K562 (cell line): ENCODE data around the gene RHOBTB3. TPM values are rescaled to one million over a fixed set of nuclear protein-coding genes. Genes with fewer than 3 reads are reported as not detected.
A peak's percentile ranks its signal among the peaks of the same experiment; 100 is the strongest.

ENCODE experiments used
- ASH1L ChIP-seq: fragments of 450-650 bp; IDR thresholded peaks from 2 replicates; pipeline ENCODE4 v1.6.1; 2018; ENCODE audit warnings: borderline replicate concordance, mild to moderate bottlenecking, low read depth; ENCODE audit not compliant: partially characterized antibody
- CC2D1A ChIP-seq: fragments of 450-650 bp; IDR thresholded peaks from 2 replicates; pipeline ENCODE4 v1.6.1; 2017; ENCODE audit warnings: mild to moderate bottlenecking
- GABPB1 ChIP-seq: sonication (generic); formaldehyde crosslinking; IDR thresholded peaks from 2 replicates; pipeline ENCODE4 v1.8.0; 2022; ENCODE audit warnings: mild to moderate bottlenecking, missing genetic modification reagents
- HINFP ChIP-seq: fragments of 450-650 bp; conservative IDR thresholded peaks from 2 replicates; pipeline ENCODE4 v1.6.1; 2016; ENCODE audit warnings: missing genetic modification characterization, low read depth, mild to moderate bottlenecking, control low read depth, missing compliant biosample characterization
- HMG20A ChIP-seq: fragments of 450-650 bp; formaldehyde crosslinking; conservative IDR thresholded peaks from 2 replicates; pipeline ENCODE4 v1.4.0; 2020; ENCODE audit warnings: mild to moderate bottlenecking, mixed read lengths
- HNRNPH1 ChIP-seq: fragments of 200-400 bp; formaldehyde crosslinking; optimal IDR thresholded peaks from 2 replicates; pipeline ENCODE3; 2017; ENCODE audit warnings: low read depth, mild to moderate bottlenecking, low read length, moderate library complexity
- HOXB6 ChIP-seq: fragments of 250-450 bp; sonication (Bioruptor Pico); IDR thresholded peaks from 2 replicates; pipeline ENCODE4 v1.5.1; 2022; ENCODE audit warnings: mild to moderate bottlenecking, borderline replicate concordance
- JUN ChIP-seq, 2 experiments: sonication (generic) in 1 of 2; formaldehyde crosslinking in 1 of 2; IDR thresholded peaks; 2 replicates each; pipeline versions ENCODE4 v1.6.1 to v1.8.0; 2012 to 2022; ENCODE audit warnings: borderline replicate concordance in 2 of 2, mild to moderate bottlenecking in 2 of 2, improper control_type of control experiment in 1 of 2, low read depth in 1 of 2, low read length in 1 of 2, missing genetic modification reagents in 1 of 2
- MCM5 ChIP-seq: fragments of 450-650 bp; IDR thresholded peaks from 2 replicates; pipeline ENCODE4 v1.6.1; 2016; ENCODE audit warnings: low read depth
- MTF1 ChIP-seq: fragments of 250-450 bp; sonication (Bioruptor Pico); IDR thresholded peaks from 2 replicates; pipeline ENCODE4 v1.9.0; 2021; ENCODE audit warnings: moderate library complexity, mild to moderate bottlenecking, inconsistent platforms, borderline replicate concordance
- REST ChIP-seq, 2 experiments: fragments of 450-650 bp; formaldehyde crosslinking in 1 of 2; IDR thresholded peaks; 2 replicates each; pipeline versions ENCODE4 v1.4.0 to v1.6.1; 2014 to 2020; ENCODE audit warnings: mild to moderate bottlenecking in 2 of 2, borderline replicate concordance in 1 of 2, low read depth in 1 of 2
- SAP30 ChIP-seq: fragments of 200-600 bp; sonication (generic); IDR thresholded peaks from 2 replicates; pipeline ENCODE4 v1.6.1; 2012; ENCODE audit warnings: borderline replicate concordance, low read depth, mild to moderate bottlenecking, moderate library complexity, low read length, control low read depth, inconsistent platforms; ENCODE audit not compliant: insufficient read depth, poor library complexity, severe bottlenecking
- SMAD2 ChIP-seq: fragments of 150-350 bp; IDR thresholded peaks from 2 replicates; pipeline ENCODE4 v1.6.1; 2014; ENCODE audit warnings: low read depth, mild to moderate bottlenecking, low read length
- WHSC1 ChIP-seq: IDR thresholded peaks from one replicate; pipeline ENCODE4 v1.6.1; 2012; ENCODE audit warnings: low read length, control low read depth, inconsistent platforms
- ZNF121 ChIP-seq: sonication (generic); formaldehyde crosslinking; conservative IDR thresholded peaks from 2 replicates; pipeline ENCODE4 v1.8.0; 2022; ENCODE audit warnings: missing genetic modification reagents
- ZNF384 ChIP-seq: IDR thresholded peaks from 2 replicates; pipeline ENCODE4 v1.6.1; 2012; ENCODE audit warnings: low read depth, low read length, improper control_type of control experiment
- ZNF785 ChIP-seq: fragments of 250-450 bp; sonication (Bioruptor Pico); IDR thresholded peaks from 2 replicates; pipeline ENCODE4 v1.4.0; 2020; ENCODE audit warnings: mild to moderate bottlenecking
- polyA plus RNA-seq, 8 experiments: library from polyadenylated mRNA; depleted of rRNA in 4 of 8; stranded (reverse) in 5 of 8; unstranded in 3 of 8; fragments of >200 nt; fragmentation: Nextera tagmentation in 2 of 8; fragmentation: Illumina TruSeq in 1 of 8; extraction: Ambion mirVana in 2 of 8; extraction: Trizol in 1 of 8; gene quantifications; 2 replicates each; pipeline versions ENCODE4 v1.2.1 to v1.2.3, GENCODE V29; 2011 to 2014; ENCODE audit warnings: inconsistent platforms in 1 of 8, missing spikeins in 1 of 8
- total RNA-seq, 7 experiments: library from RNA; depleted of rRNA in 6 of 7; stranded (reverse); fragments of >200 nt in 6 of 7; fragmentation: Illumina TruSeq in 2 of 7; extraction: Trizol in 2 of 7; gene quantifications; 2 replicates each; pipeline versions ENCODE4 v1.2.1 to v1.2.3, GENCODE V29; 2011 to 2021; ENCODE audit warnings: low replicate concordance in 1 of 7

RHOBTB3 gene
- total and polyA plus RNA-seq, 9 of the 15 experiments (the other 6 are each of a cell fraction or from before 2014, with no cell fraction given) = 39.7 to 143 (median 115) TPM

GRCh38 chr5:95723632-95724369 lies 7.3 kb upstream of the RHOBTB3 start (continued):
- TF ChIP-seq ZNF785 (CRISPR knock-in tag) (no peak), JUN (IDR thresholded peaks at IDR 0.05; ENCODE audit: borderline replicate concordance, low read depth, low read length) (no peak), JUN (CRISPR knock-in tag; IDR thresholded peaks at IDR 0.05; ENCODE audit: borderline replicate concordance) (no peak), HNRNPH1 (no peak), HOXB6 (CRISPR knock-in tag) (no peak), HMG20A (no peak), ZNF384 (no peak), SAP30 (no peak), ASH1L (no peak), MCM5 (no peak), SMAD2 (no peak), ZNF121 (no peak), HINFP (no peak), REST (IDR thresholded peaks at IDR 0.05; ENCODE audit: borderline replicate concordance) (no peak), REST (CRISPR knock-in tag; IDR thresholded peaks at IDR 0.05; ENCODE audit: low read depth) (no peak), WHSC1 (no peak), GABPB1 (CRISPR knock-in tag) (0 out of 2 replicates have a peak, but pooled peaks have one; percentile 23), CC2D1A (no peak), MTF1 (CRISPR knock-in tag) (no peak)
